Neural cell (in vitro differentiated cells): ENCODE measurements around the gene SLC4A9.

ENCODE experiments used
- EP300 ChIP-seq: fragments of 450-650 bp; conservative IDR thresholded peaks from 2 replicates; pipeline ENCODE4 v1.6.1; 2014; ENCODE audit warnings: antibody characterized with exemption, mild to moderate bottlenecking, moderate library complexity; ENCODE audit not compliant: poor library complexity, severe bottlenecking
- EZH2 ChIP-seq: fragments of 200-600, 300-800 bp; shearing (Covaris generic), sonication (generic); IDR thresholded peaks from 2 replicates; pipeline ENCODE4 v1.6.1; 2014; ENCODE audit warnings: antibody characterized with exemption, low read length, borderline replicate concordance, mild to moderate bottlenecking; ENCODE audit not compliant: insufficient read depth, poor library complexity, severe bottlenecking
- MXI1 ChIP-seq: fragments of 450-650 bp; conservative IDR thresholded peaks from 2 replicates; pipeline ENCODE4 v1.6.1; 2014; ENCODE audit warnings: antibody characterized with exemption, mild to moderate bottlenecking; ENCODE audit not compliant: poor library complexity, severe bottlenecking
- POLR2AphosphoS5 ChIP-seq: IDR thresholded peaks from 2 replicates; pipeline ENCODE4 v1.6.1; 2012
- RAD21 ChIP-seq: fragments of 450-650 bp; conservative IDR thresholded peaks from 2 replicates; pipeline ENCODE4 v1.6.1; 2014; ENCODE audit warnings: antibody characterized with exemption, mild to moderate bottlenecking, moderate library complexity
- SMC3 ChIP-seq: fragments of 450-650 bp; conservative IDR thresholded peaks from 2 replicates; pipeline ENCODE4 v1.6.1; 2014; ENCODE audit warnings: antibody characterized with exemption, mild to moderate bottlenecking, moderate library complexity; ENCODE audit not compliant: poor library complexity
- TAF1 ChIP-seq: IDR thresholded peaks from 2 replicates; pipeline ENCODE4 v1.6.1; 2012; ENCODE audit warnings: low read depth
- TF ChIP-seq, protein P1 (sequence below): fragments of 450-650 bp; IDR thresholded peaks from 2 replicates; pipeline ENCODE4 v1.5.1; 2014; ENCODE audit warnings: antibody characterized with exemption, mild to moderate bottlenecking, moderate library complexity; ENCODE audit not compliant: poor library complexity, severe bottlenecking
- TF ChIP-seq, protein P2 (sequence below): IDR thresholded peaks from 2 replicates; pipeline ENCODE4 v1.6.1; 2012; ENCODE audit warnings: borderline replicate concordance

DNA sequence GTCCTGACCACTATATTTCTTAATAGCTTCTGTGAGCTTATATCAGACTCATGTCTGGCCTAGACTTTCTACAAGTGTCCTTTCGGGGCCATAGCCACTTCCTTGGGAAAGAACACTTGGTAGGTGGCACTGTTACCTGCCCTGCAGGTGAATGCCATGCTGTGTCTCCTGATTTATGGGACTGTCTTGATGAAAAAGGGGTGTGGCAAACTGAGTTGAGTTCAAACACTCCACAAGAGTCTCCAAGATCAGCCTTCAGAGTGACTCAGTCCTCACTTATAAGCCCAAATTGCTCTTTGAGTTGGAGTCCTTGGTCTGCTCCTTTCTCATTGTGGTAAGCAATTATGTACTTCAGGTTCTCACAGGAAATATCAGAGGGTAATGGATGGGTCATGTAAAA is 31.7 kb downstream of the SLC4A9 start:
- TF ChIP-seq, protein P1, sequence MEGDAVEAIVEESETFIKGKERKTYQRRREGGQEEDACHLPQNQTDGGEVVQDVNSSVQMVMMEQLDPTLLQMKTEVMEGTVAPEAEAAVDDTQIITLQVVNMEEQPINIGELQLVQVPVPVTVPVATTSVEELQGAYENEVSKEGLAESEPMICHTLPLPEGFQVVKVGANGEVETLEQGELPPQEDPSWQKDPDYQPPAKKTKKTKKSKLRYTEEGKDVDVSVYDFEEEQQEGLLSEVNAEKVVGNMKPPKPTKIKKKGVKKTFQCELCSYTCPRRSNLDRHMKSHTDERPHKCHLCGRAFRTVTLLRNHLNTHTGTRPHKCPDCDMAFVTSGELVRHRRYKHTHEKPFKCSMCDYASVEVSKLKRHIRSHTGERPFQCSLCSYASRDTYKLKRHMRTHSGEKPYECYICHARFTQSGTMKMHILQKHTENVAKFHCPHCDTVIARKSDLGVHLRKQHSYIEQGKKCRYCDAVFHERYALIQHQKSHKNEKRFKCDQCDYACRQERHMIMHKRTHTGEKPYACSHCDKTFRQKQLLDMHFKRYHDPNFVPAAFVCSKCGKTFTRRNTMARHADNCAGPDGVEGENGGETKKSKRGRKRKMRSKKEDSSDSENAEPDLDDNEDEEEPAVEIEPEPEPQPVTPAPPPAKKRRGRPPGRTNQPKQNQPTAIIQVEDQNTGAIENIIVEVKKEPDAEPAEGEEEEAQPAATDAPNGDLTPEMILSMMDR: no peak
- TF ChIP-seq, protein P2, sequence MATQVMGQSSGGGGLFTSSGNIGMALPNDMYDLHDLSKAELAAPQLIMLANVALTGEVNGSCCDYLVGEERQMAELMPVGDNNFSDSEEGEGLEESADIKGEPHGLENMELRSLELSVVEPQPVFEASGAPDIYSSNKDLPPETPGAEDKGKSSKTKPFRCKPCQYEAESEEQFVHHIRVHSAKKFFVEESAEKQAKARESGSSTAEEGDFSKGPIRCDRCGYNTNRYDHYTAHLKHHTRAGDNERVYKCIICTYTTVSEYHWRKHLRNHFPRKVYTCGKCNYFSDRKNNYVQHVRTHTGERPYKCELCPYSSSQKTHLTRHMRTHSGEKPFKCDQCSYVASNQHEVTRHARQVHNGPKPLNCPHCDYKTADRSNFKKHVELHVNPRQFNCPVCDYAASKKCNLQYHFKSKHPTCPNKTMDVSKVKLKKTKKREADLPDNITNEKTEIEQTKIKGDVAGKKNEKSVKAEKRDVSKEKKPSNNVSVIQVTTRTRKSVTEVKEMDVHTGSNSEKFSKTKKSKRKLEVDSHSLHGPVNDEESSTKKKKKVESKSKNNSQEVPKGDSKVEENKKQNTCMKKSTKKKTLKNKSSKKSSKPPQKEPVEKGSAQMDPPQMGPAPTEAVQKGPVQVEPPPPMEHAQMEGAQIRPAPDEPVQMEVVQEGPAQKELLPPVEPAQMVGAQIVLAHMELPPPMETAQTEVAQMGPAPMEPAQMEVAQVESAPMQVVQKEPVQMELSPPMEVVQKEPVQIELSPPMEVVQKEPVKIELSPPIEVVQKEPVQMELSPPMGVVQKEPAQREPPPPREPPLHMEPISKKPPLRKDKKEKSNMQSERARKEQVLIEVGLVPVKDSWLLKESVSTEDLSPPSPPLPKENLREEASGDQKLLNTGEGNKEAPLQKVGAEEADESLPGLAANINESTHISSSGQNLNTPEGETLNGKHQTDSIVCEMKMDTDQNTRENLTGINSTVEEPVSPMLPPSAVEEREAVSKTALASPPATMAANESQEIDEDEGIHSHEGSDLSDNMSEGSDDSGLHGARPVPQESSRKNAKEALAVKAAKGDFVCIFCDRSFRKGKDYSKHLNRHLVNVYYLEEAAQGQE: no peak
- no peak for TF ChIP-seq EZH2
- TF ChIP-seq EP300: no peak
- no peak for TF ChIP-seq POLR2AphosphoS5
- TF ChIP-seq MXI1: no peak
- no peak for TF ChIP-seq RAD21
- TF ChIP-seq SMC3: no peak
- TF ChIP-seq TAF1: no peak
